ENCODE measurements around the gene TTLL12.

- TF ChIP-seq CTCF (conservative IDR thresholded peaks at IDR 0.05; ENCODE audit: low read length) = no peak
- no peak for TF ChIP-seq EZH2phosphoT487 (IDR thresholded peaks at IDR 0.05; ENCODE audit: borderline replicate concordance, low read depth, low read length)
These were observed 2.1 kb upstream of the TTLL12 start for GRCh38 chr22:43188829-43189545.

Data from OCI-LY7 (cell line).